HCT116 (cell line): Measurements from ENCODE around the gene CCSER1. TPM values are rescaled to one million over a fixed set of nuclear protein-coding genes. Genes with fewer than 3 reads are reported as not detected.
A peak's percentile ranks its signal among the peaks of the same experiment; 100 is the strongest.

ENCODE experiments used
- ATAC-seq: fragments of 200-7000 bp; cut with Tn5 transposase; 2 replicates; pipeline ENCODE4 v1.9.1; 2020; ENCODE audit warnings: mild to moderate bottlenecking, moderate library complexity
- BruUV-seq: library from RNA; stranded (reverse); fragments of 400-500 nt; replicated peaks from 2 replicates; lab custom pipeline; 2021; lab: Mats Ljungman, UMichigan
- CTCF ChIA-PET: fragments of 300-600 bp; sonication (Branson Sonifier 250); formaldehyde crosslinking; loops from one replicate; lab custom pipeline; 2021; ENCODE audit warnings: antibody characterized with exemption; lab: Charles Lee
- POLR2A ChIA-PET: fragments of 300-600, 350-600 bp; sonication (Branson Sonifier 250); formaldehyde crosslinking; loops from one replicate; lab custom pipeline; 2021; ENCODE audit warnings: antibody characterized with exemption; lab: Charles Lee
- RAD21 ChIA-PET, 2 experiments: fragments of 300-600 bp; sonication (Branson Sonifier 250); formaldehyde crosslinking; loops; one replicate each; lab custom pipeline; 2023; ENCODE audit warnings: low total read pairs in 2 of 2; ENCODE audit not compliant: uncharacterized antibody in 2 of 2, unreplicated experiment in 2 of 2, low non-redundant PET in 1 of 2; lab: Charles Lee
- DNase-seq: peaks from one replicate; pipeline ENCODE4 v3.0.0-alpha.2; 2010; ENCODE audit warnings: low read depth, low spot score
- H2AFZ ChIP-seq: fragments of 200-600 bp; shearing (Covaris generic), sonication (generic); 2 replicates; pipeline ENCODE4 v1.6.1; 2017; ENCODE audit warnings: low read depth, mixed run types, mixed read lengths, antibody characterized with exemption, low read length; ENCODE audit not compliant: poor library complexity, severe bottlenecking
- H3K27ac ChIP-seq: 2 replicates; pipeline ENCODE4 v1.5.1; 2012; ENCODE audit warnings: low read depth, low read length
- H3K27me3 ChIP-seq: fragments of 200-600 bp; sonication (generic); 2 replicates; pipeline ENCODE4 v1.6.1; 2016; ENCODE audit warnings: mixed run types, low read length, mixed read lengths; ENCODE audit not compliant: insufficient read depth
- H3K36me3 ChIP-seq, 2 experiments: fragments of 200-500 bp in 1 of 2; fragments of 200-600 bp in 1 of 2; sonication (Bioruptor generic) in 1 of 2; sonication (generic) in 1 of 2; 2 replicates each; pipeline versions ENCODE4 v1.5.1 to v1.6.1; 2014 to 2016; ENCODE audit warnings: low read length in 2 of 2, inconsistent platforms in 1 of 2, mixed read lengths in 1 of 2, mixed run types in 1 of 2; ENCODE audit not compliant: insufficient read depth in 2 of 2, control insufficient read depth in 1 of 2
- H3K4me1 ChIP-seq, 2 experiments: fragments of 200-600 bp in 1 of 2; sonication (generic) in 1 of 2; 2 replicates each; pipeline versions ENCODE4 v1.5.1 to v1.6.1; 2012 to 2017; ENCODE audit warnings: low read length in 2 of 2, inconsistent platforms in 1 of 2, mild to moderate bottlenecking in 1 of 2, mixed read lengths in 1 of 2, mixed run types in 1 of 2, moderate library complexity in 1 of 2; ENCODE audit not compliant: insufficient read depth in 2 of 2, control insufficient read depth in 1 of 2
- H3K4me2 ChIP-seq: fragments of 200-600 bp; sonication (generic); 2 replicates; pipeline ENCODE4 v1.6.1; 2017; ENCODE audit warnings: mixed run types, low read length, mixed read lengths
- H3K4me3 ChIP-seq, 2 experiments: fragments of 200-600 bp in 1 of 2; sonication (generic) in 1 of 2; replicated peaks in 1 of 2; 2 replicates each; pipeline ENCODE4 v1.5.1; 2011 to 2016; ENCODE audit warnings: low read length in 2 of 2, control low read depth in 1 of 2, low read depth in 1 of 2, mild to moderate bottlenecking in 1 of 2, mixed read lengths in 1 of 2, mixed run types in 1 of 2
- H3K79me2 ChIP-seq: fragments of 200-600 bp; sonication (generic); 2 replicates; pipeline ENCODE4 v1.6.1; 2017; ENCODE audit warnings: mild to moderate bottlenecking, mixed run types, low read length, moderate library complexity, mixed read lengths; ENCODE audit not compliant: insufficient read depth
- H3K9ac ChIP-seq: fragments of 200-600 bp; sonication (generic); 2 replicates; pipeline ENCODE4 v1.6.1; 2016; ENCODE audit warnings: low read length, mixed read lengths
- H3K9me2 ChIP-seq: fragments of 200-600 bp; sonication (generic), shearing (Covaris generic); 2 replicates; pipeline ENCODE4 v1.6.1; 2017; ENCODE audit warnings: mixed run types, mild to moderate bottlenecking, moderate library complexity; ENCODE audit not compliant: insufficient read depth
- H3K9me3 ChIP-seq, 2 experiments: fragments of 200-500 bp in 1 of 2; fragments of 200-600 bp in 1 of 2; sonication (Bioruptor generic) in 1 of 2; sonication (generic) in 1 of 2; 2 replicates each; pipeline ENCODE4 v1.6.1; 2014 to 2017; ENCODE audit warnings: low read length in 2 of 2, mixed read lengths in 2 of 2, inconsistent platforms in 1 of 2, low read depth in 1 of 2, mild to moderate bottlenecking in 1 of 2, mixed run types in 1 of 2, moderate library complexity in 1 of 2; ENCODE audit not compliant: control insufficient read depth in 1 of 2, insufficient read depth in 1 of 2
- H4K20me1 ChIP-seq: fragments of 200-600 bp; sonication (generic), shearing (Covaris generic); 2 replicates; pipeline ENCODE4 v1.6.1; 2017; ENCODE audit warnings: mixed run types, mild to moderate bottlenecking, moderate library complexity; ENCODE audit not compliant: insufficient read depth
- CBX3 ChIP-seq: IDR thresholded peaks from 2 replicates; pipeline ENCODE4 v1.6.1; 2012; ENCODE audit warnings: low read depth
- EGR1 ChIP-seq: IDR thresholded peaks from 2 replicates; pipeline ENCODE4 v1.6.1; 2012; ENCODE audit warnings: low read depth
- ELF1 ChIP-seq: IDR thresholded peaks from 2 replicates; pipeline ENCODE4 v1.6.1; 2012; ENCODE audit warnings: low read depth, borderline replicate concordance
- EZH2 ChIP-seq: fragments of 200-600 bp; sonication (generic); IDR thresholded peaks from 2 replicates; pipeline ENCODE4 v1.6.1; 2017; ENCODE audit warnings: antibody characterized with exemption, mixed run types
- EZH2phosphoT487 ChIP-seq: fragments of 200-600 bp; IDR thresholded peaks from 2 replicates; pipeline ENCODE4 v1.6.1; 2018; ENCODE audit warnings: antibody characterized with exemption, borderline replicate concordance
- FOSL1 ChIP-seq: IDR thresholded peaks from 2 replicates; pipeline ENCODE4 v1.6.1; 2012; ENCODE audit warnings: low read depth
- JUND ChIP-seq: IDR thresholded peaks from 2 replicates; pipeline ENCODE4 v1.6.1; 2012
- POLR2AphosphoS5 ChIP-seq: IDR thresholded peaks from 2 replicates; pipeline ENCODE4 v1.6.1; 2011; ENCODE audit warnings: mild to moderate bottlenecking, low read depth, low read length, moderate library complexity
- RAD21 ChIP-seq: IDR thresholded peaks from 2 replicates; pipeline ENCODE4 v1.6.1; 2012; ENCODE audit warnings: low read depth, mild to moderate bottlenecking
- SIN3A ChIP-seq: IDR thresholded peaks from 2 replicates; pipeline ENCODE4 v1.6.1; 2012; ENCODE audit warnings: low read depth
- SP1 ChIP-seq: IDR thresholded peaks from 2 replicates; pipeline ENCODE4 v1.6.1; 2012; ENCODE audit warnings: low read depth
- SRF ChIP-seq: IDR thresholded peaks from 2 replicates; pipeline ENCODE4 v1.6.1; 2012; ENCODE audit warnings: low read depth
- TCF7L2 ChIP-seq: IDR thresholded peaks from 2 replicates; pipeline ENCODE4 v1.7.0; 2011; ENCODE audit warnings: borderline replicate concordance, inconsistent platforms; ENCODE audit not compliant: insufficient read depth, insufficient read length; ENCODE audit errors: extremely low read depth
- YY1 ChIP-seq: IDR thresholded peaks from 2 replicates; pipeline ENCODE4 v1.6.1; 2011; ENCODE audit warnings: low read length, low read depth, moderate library complexity, mild to moderate bottlenecking; ENCODE audit not compliant: insufficient replicate concordance; ENCODE audit errors: extremely low read depth
- intact Hi-C: fragments of 100-400 bp; cut with micrococcal nuclease; formaldehyde crosslinking; loops from 2 replicates; pipeline ENCODE4 v1.10.0; 2022
- total RNA-seq: library from RNA; stranded (reverse); gene quantifications from one replicate; pipeline ENCODE4 v1.2.1, GENCODE V29; 2021; ENCODE audit not compliant: unreplicated experiment
- TF ChIP-seq, protein P1 (sequence below): IDR thresholded peaks from 2 replicates; pipeline ENCODE4 v1.6.1; 2012
- TF ChIP-seq, protein P2 (sequence below): IDR thresholded peaks from 2 replicates; pipeline ENCODE4 v1.6.1; 2011; ENCODE audit warnings: mild to moderate bottlenecking, low read length, moderate library complexity; ENCODE audit not compliant: insufficient replicate concordance; ENCODE audit errors: extremely low read depth
- TF ChIP-seq, protein P3 (sequence below), 3 experiments: fragments of 200-600 bp in 1 of 3; sonication (generic) in 1 of 3; IDR thresholded peaks in 2 of 3; conservative IDR thresholded peaks in 1 of 3; 2 replicates each; pipeline ENCODE4 v1.5.1; 2012 to 2017; ENCODE audit warnings: low read depth in 2 of 3, low read length in 2 of 3, antibody characterized with exemption in 1 of 3, borderline replicate concordance in 1 of 3, control low read depth in 1 of 3, mild to moderate bottlenecking in 1 of 3, mixed read lengths in 1 of 3, mixed run types in 1 of 3, moderate library complexity in 1 of 3; ENCODE audit not compliant: insufficient read depth in 1 of 3

CCSER1 gene
- total RNA-seq, 1 experiment from 2014 or later, result 6.7 TPM

DNA sequence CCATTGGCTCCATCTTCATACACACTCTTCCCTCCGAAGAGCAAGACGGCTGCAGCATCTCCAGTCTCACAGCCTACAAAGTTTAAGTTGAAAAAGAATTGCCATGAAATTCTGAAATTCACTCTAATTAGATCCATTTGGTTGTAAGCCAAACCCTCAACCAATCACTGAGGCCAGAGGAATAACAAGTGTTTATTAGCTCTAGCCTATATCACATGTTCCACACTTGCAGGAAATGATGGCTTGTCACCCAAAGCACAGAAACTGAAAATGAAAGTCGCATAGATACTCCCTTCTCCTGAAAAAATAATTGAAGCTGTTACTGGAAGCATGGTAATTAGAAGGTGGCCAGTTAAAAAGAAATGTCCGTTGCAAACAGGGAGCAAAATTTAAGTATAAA lies 1071.8 kb downstream of the CCSER1 start:
- RAD21 ChIA-PET, result no interaction called here
- CTCF ChIA-PET, result no interaction called here
- Histone ChIP-seq H3K4me2 (no peak overlapping the region), H3K4me1 (no peaks in the 10 kb centered on the region), H3K27ac (no peak overlapping the region), H3K27me3 (no peaks in the 10 kb centered on the region), H4K20me1 (no peaks in the 10 kb centered on the region)
- TF ChIP-seq SP1 (no peak), FOSL1 (no peak), EGR1 (no peak), EZH2 (no peak), RAD21 (no peak), SRF (no peak), SIN3A (no peak), JUND (no peak), POLR2AphosphoS5 (no peak), YY1 (no peak), ELF1 (no peak), TCF7L2 (no peak), CBX3 (no peak), EZH2phosphoT487 (no peak)
- TF ChIP-seq, protein P1, sequence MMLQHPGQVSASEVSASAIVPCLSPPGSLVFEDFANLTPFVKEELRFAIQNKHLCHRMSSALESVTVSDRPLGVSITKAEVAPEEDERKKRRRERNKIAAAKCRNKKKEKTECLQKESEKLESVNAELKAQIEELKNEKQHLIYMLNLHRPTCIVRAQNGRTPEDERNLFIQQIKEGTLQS, result no peak
- TF ChIP-seq, protein P2, sequence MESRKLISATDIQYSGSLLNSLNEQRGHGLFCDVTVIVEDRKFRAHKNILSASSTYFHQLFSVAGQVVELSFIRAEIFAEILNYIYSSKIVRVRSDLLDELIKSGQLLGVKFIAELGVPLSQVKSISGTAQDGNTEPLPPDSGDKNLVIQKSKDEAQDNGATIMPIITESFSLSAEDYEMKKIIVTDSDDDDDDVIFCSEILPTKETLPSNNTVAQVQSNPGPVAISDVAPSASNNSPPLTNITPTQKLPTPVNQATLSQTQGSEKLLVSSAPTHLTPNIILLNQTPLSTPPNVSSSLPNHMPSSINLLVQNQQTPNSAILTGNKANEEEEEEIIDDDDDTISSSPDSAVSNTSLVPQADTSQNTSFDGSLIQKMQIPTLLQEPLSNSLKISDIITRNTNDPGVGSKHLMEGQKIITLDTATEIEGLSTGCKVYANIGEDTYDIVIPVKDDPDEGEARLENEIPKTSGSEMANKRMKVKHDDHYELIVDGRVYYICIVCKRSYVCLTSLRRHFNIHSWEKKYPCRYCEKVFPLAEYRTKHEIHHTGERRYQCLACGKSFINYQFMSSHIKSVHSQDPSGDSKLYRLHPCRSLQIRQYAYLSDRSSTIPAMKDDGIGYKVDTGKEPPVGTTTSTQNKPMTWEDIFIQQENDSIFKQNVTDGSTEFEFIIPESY, result no peak
- TF ChIP-seq, protein P3, sequence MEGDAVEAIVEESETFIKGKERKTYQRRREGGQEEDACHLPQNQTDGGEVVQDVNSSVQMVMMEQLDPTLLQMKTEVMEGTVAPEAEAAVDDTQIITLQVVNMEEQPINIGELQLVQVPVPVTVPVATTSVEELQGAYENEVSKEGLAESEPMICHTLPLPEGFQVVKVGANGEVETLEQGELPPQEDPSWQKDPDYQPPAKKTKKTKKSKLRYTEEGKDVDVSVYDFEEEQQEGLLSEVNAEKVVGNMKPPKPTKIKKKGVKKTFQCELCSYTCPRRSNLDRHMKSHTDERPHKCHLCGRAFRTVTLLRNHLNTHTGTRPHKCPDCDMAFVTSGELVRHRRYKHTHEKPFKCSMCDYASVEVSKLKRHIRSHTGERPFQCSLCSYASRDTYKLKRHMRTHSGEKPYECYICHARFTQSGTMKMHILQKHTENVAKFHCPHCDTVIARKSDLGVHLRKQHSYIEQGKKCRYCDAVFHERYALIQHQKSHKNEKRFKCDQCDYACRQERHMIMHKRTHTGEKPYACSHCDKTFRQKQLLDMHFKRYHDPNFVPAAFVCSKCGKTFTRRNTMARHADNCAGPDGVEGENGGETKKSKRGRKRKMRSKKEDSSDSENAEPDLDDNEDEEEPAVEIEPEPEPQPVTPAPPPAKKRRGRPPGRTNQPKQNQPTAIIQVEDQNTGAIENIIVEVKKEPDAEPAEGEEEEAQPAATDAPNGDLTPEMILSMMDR (IDR thresholded peaks at IDR 0.05 in 2 of 3, conservative IDR thresholded peaks at IDR 0.05 in 1 of 3; ENCODE audit: borderline replicate concordance in 1 of 3, insufficient read depth in 1 of 3, low read depth in 2 of 3, low read length in 2 of 3), result no peak
- TF ChIP-seq, all 23 proteins: peak for 0
- intact Hi-C loops, result no loop called here
- POLR2A ChIA-PET, result no interaction called here
- no peaks in the 10 kb centered on the region for H3K36me3 ChIP-seq
- DNase-seq, result no peak
- no peaks in the 10 kb centered on the region for H3K79me2 ChIP-seq
- BruUV-seq, result no TSS peak
- no peak for ATAC-seq
- no peaks in the 10 kb centered on the region; the same call in 1 of the 2 replicates for H3K9me2 ChIP-seq
- H3K4me3 ChIP-seq, result no peak overlapping the region
- H2AFZ ChIP-seq, result peak overlapping the region; percentile 75
- H3K9me3 ChIP-seq, result no peaks in the 10 kb centered on the region
- H3K9ac ChIP-seq, result no peak overlapping the region
